Suprapubic skin (tissue), 4 donors: ENCODE data around the gene SMARCA2. TPM values are rescaled to one million over a fixed set of nuclear protein-coding genes. Genes with fewer than 3 reads are reported as not detected.

Experiments used
- DNase-seq, 2 donors: peaks; one replicate each; pipeline ENCODE4 v3.0.0-alpha.2; 2019; ENCODE audit warnings: low spot score in 2 of 2
- H3K27ac ChIP-seq: fragments of 200-600 bp; sonication (generic); one replicate; pipeline ENCODE4 v1.5.1; 2019
- H3K27me3 ChIP-seq: fragments of 200-600 bp; sonication (generic); one replicate; pipeline ENCODE4 v1.5.1; 2019
- H3K36me3 ChIP-seq: fragments of 200-600 bp; sonication (generic); one replicate; pipeline ENCODE4 v1.5.1; 2019
- H3K4me1 ChIP-seq: fragments of 200-600 bp; sonication (generic); one replicate; pipeline ENCODE4 v1.5.1; 2019
- H3K4me3 ChIP-seq: fragments of 200-600 bp; sonication (generic); one replicate; pipeline ENCODE4 v1.5.1; 2019; ENCODE audit warnings: mild to moderate bottlenecking
- H3K9me3 ChIP-seq: fragments of 200-600 bp; sonication (generic); one replicate; pipeline ENCODE4 v1.5.1; 2019
- CTCF ChIP-seq, 2 donors: fragments of 200-600 bp in 1 of 2; fragments of 450-650 bp in 1 of 2; sonication (generic) in 1 of 2; IDR thresholded peaks; one replicate each; pipeline ENCODE4 v1.5.1; 2016 to 2019; ENCODE audit warnings: antibody characterized with exemption in 2 of 2, mild to moderate bottlenecking in 1 of 2, moderate library complexity in 1 of 2
- EP300 ChIP-seq: sonication (generic); formaldehyde crosslinking; IDR thresholded peaks from one replicate; pipeline ENCODE4 v1.6.1; 2017; ENCODE audit warnings: antibody characterized with exemption
- POLR2A ChIP-seq, 2 donors: fragments of 450-650 bp; IDR thresholded peaks; one replicate each; pipeline ENCODE4 v1.6.1; 2017; ENCODE audit warnings: antibody characterized with exemption in 2 of 2, mild to moderate bottlenecking in 2 of 2, moderate library complexity in 2 of 2
- POLR2AphosphoS5 ChIP-seq, 3 donors: sonication (generic); formaldehyde crosslinking; IDR thresholded peaks; one replicate each; pipeline ENCODE4 v1.6.1; 2017; ENCODE audit warnings: antibody characterized with exemption in 3 of 3
- WGBS: methylation state at CpG from one replicate; pipeline ENCODE4 v1.1.5; 2018; 5-methylcytosine and 5-hydroxymethylcytosine counted together
- total RNA-seq, 4 donors: library from RNA; depleted of rRNA; stranded (reverse); fragments of >200 nt; gene quantifications; one replicate each; pipeline ENCODE4 v1.1.0, GENCODE V29; 2016

The SMARCA2 gene
- total RNA-seq, 4 donors from 2014 or later, result 88.9 to 236 (median 140) TPM

DNA sequence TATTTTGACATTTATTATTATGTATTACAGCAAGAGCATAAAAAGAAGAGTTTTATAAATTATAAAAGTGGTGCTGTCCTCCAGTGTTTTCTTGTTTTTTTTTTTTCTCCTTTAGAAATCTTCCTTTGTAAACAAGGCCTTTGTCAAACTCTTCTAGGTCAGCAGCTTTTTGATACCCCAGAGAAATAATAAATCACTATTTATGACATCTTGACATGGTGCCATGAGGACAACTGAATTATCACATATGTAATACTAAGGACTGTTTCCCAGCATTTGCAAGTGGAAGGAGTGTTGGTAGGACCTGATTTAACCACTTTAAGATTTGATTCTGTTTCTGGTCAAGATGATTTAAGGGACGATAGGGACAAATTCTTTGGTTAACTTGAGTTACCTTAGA lies 4.6 kb downstream of the SMARCA2 start:
- TF ChIP-seq EP300 (no peak), POLR2AphosphoS5 (IDR thresholded peaks at IDR 0.05) (no peak), CTCF (IDR thresholded peaks at IDR 0.05) (no peak), POLR2A (IDR thresholded peaks at IDR 0.05) (no peak)
- DNase-seq, result no peak
- Histone ChIP-seq H3K4me1 (peaks cover 67% of the 10 kb centered on the region), H3K27me3 (no peaks in the 10 kb centered on the region), H3K27ac (no peak overlapping the region), H3K36me3 (no peaks in the 10 kb centered on the region), H3K4me3 (no peak overlapping the region), H3K9me3 (no peaks in the 10 kb centered on the region)
- WGBS, result 50% methylated on average over 1 of the region's 1 CpG

DNA sequence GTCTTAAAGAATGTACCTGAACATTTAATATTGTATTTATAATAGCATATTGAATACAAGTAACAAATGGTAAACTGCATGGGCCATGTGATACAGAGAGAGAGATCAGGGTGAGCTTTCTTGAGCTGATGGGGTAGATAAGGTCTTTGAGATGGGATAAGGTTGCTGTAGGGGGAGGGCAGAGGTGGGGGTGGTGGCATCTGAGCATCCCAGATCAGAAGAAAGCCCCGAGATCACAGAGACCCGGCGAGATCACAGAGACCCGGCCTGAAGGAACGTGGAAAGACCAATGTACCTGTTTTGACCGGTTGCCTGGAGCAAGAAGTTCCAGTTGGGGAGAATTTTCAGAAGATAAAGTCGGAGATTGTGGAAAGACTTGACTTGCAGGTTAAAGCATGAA lies 6.6 kb downstream of the SMARCA2 start:
- Histone ChIP-seq H3K36me3 (no peaks in the 10 kb centered on the region), H3K27me3 (no peaks in the 10 kb centered on the region), H3K27ac (no peak overlapping the region), H3K4me3 (no peak overlapping the region), H3K4me1 (peaks cover 87% of the 10 kb centered on the region), H3K9me3 (no peaks in the 10 kb centered on the region)
- WGBS, result 44% methylated on average over 7 of the region's 7 CpGs
- no peak for DNase-seq
- TF ChIP-seq CTCF (IDR thresholded peaks at IDR 0.05), result no peak

DNA sequence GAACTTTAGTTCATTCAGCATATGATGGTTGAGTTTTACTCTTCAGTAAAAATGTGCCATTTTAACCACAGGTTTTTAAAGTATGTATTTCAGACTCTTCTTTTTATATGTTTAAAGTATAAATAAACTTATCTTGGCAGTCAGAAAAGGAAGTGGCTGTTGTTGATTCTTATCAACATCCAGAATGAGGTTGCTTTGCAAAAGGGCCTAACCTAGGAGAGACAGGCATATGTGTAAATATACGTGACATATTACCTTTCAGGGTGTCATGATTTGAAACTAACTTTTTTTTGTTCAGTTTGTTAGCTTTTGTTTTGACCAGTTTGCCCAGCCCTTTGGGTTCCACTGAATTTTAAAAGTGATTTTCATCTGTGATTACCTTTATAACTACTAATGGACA lies 7.4 kb downstream of the SMARCA2 start:
- WGBS, result 41% methylated on average over 1 of the region's 1 CpG
- Histone ChIP-seq H3K4me3 (no peak overlapping the region), H3K27me3 (no peaks in the 10 kb centered on the region), H3K27ac (no peak overlapping the region), H3K4me1 (peaks cover 96% of the 10 kb centered on the region), H3K9me3 (no peaks in the 10 kb centered on the region), H3K36me3 (no peaks in the 10 kb centered on the region)
- TF ChIP-seq EP300 (no peak), POLR2A (IDR thresholded peaks at IDR 0.05) (no peak), POLR2AphosphoS5 (IDR thresholded peaks at IDR 0.05) (no peak), CTCF (IDR thresholded peaks at IDR 0.05) (no peak)
- no peak for DNase-seq

DNA sequence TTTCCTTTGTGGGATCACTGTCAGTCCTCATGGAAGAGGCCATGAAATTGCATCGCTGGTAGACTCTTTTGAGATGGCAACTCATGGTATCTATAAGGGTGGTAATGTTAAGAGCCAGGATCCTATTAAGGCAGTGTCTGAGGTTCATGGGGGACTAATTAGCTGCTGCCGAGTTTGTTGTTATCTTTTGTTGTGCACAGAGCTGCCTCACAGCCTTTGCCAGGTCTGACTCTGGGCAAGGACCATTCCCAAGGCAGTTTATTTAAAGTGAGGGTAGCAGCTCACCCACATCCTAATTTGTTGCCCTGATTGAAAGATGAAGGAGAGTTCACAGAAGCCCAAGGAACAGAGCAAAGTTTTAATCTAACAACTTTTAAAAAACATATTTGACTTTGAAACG lies 7.9 kb downstream of the SMARCA2 start:
- Histone ChIP-seq H3K36me3 (no peaks in the 10 kb centered on the region), H3K27ac (no peak overlapping the region), H3K9me3 (no peaks in the 10 kb centered on the region), H3K4me1 (peaks cover 100% of the 10 kb centered on the region), H3K27me3 (no peaks in the 10 kb centered on the region), H3K4me3 (no peak overlapping the region)
- WGBS, result 46% methylated on average over 3 of the region's 3 CpGs
- no peak for DNase-seq
- TF ChIP-seq CTCF (IDR thresholded peaks at IDR 0.05) (no peak), EP300 (no peak)

- Histone ChIP-seq H3K4me3 (no peak overlapping the region), H3K4me1 (peaks cover 100% of the 10 kb centered on the region), H3K27ac (no peak overlapping the region), H3K27me3 (no peaks in the 10 kb centered on the region), H3K9me3 (no peaks in the 10 kb centered on the region), H3K36me3 (no peaks in the 10 kb centered on the region)
- no peak for DNase-seq
- no peak for TF ChIP-seq EP300
- TF ChIP-seq CTCF (IDR thresholded peaks at IDR 0.05), result no peak
- no peak for TF ChIP-seq POLR2AphosphoS5 (IDR thresholded peaks at IDR 0.05)
- TF ChIP-seq POLR2A (IDR thresholded peaks at IDR 0.05), result no peak
- 51% methylated on average over 5 of the region's 5 CpGs for WGBS
These were observed 8.4 kb downstream of the SMARCA2 start for GRCh38 chr9:2023532-2023931.
